Tibial artery (tissue), 4 donors: ENCODE results near the gene TMEM198.

Source experiments
- DNase-seq, 2 donors: peaks; one replicate each; pipeline ENCODE4 v3.0.0-alpha.2; 2019
- H3K27ac ChIP-seq, 2 donors: fragments of 200-600 bp; sonication (generic) in 1 of 2; 1 replicate in 1 of 2; 2 replicates in 1 of 2; pipeline ENCODE4 v1.5.1; 2018 to 2019; ENCODE audit warnings: mild to moderate bottlenecking in 1 of 2
- H3K27me3 ChIP-seq, 2 donors: fragments of 200-600 bp; sonication (generic) in 1 of 2; one replicate each; pipeline versions ENCODE4 v1.5.1 to v1.6.0; 2016 to 2019
- H3K36me3 ChIP-seq, 3 donors: fragments of 200-600 bp; sonication (generic) in 2 of 3; one replicate each; pipeline ENCODE4 v1.5.1; 2016 to 2019; ENCODE audit warnings: mild to moderate bottlenecking in 2 of 3
- H3K4me1 ChIP-seq, 4 donors: fragments of 200-600 bp; sonication (generic) in 2 of 4; 1 replicate in 3 of 4; 2 replicates in 1 of 4; pipeline ENCODE4 v1.5.1; 2016 to 2019
- H3K4me3 ChIP-seq, 2 donors: fragments of 200-600 bp; sonication (generic) in 1 of 2; 1 replicate in 1 of 2; 2 replicates in 1 of 2; pipeline ENCODE4 v1.5.1; 2018 to 2019; ENCODE audit warnings: mild to moderate bottlenecking in 2 of 2
- H3K9me3 ChIP-seq, 3 donors: fragments of 200-600 bp; sonication (generic) in 1 of 3; one replicate each; pipeline ENCODE4 v1.5.1; 2016 to 2019
- CTCF ChIP-seq, 2 experiments: fragments of 200-600 bp in 1 of 2; fragments of 450-650 bp in 1 of 2; IDR thresholded peaks; one replicate each; pipeline ENCODE4 v1.5.1; 2017 to 2019; ENCODE audit warnings: antibody characterized with exemption in 2 of 2, mild to moderate bottlenecking in 1 of 2, moderate library complexity in 1 of 2
- intact Hi-C: fragments of 100-400 bp; cut with DNase I; formaldehyde crosslinking; loops from one replicate; pipeline ENCODE4 v1.15.0; 2023; ENCODE audit warnings: low total_unique reads

The TMEM198 gene

GRCh38 chr2:219500135-219500534, 43.7 kb upstream of the TMEM198 start:
- intact Hi-C loops, result loop anchor here (5.0 kb wide), 1 partner anchor 37 kb away; no protein-coding TSS in a partner anchor
- no peaks in the 10 kb centered on the region for H3K27me3 ChIP-seq
- H3K4me3 ChIP-seq, result no peak overlapping the region
- H3K27ac ChIP-seq, result no peak overlapping the region
- no peak for TF ChIP-seq CTCF (IDR thresholded peaks at IDR 0.05)
- H3K36me3 ChIP-seq, result peaks cover 23 to 38% (median 36%) of the 10 kb centered on the region in 3 donors
- H3K4me1 ChIP-seq, result peaks cover 0 to 40% (median 37%) of the 10 kb centered on the region in 4 donors
- H3K9me3 ChIP-seq, result no peaks in the 10 kb centered on the region
- DNase-seq, result no peak

DNA sequence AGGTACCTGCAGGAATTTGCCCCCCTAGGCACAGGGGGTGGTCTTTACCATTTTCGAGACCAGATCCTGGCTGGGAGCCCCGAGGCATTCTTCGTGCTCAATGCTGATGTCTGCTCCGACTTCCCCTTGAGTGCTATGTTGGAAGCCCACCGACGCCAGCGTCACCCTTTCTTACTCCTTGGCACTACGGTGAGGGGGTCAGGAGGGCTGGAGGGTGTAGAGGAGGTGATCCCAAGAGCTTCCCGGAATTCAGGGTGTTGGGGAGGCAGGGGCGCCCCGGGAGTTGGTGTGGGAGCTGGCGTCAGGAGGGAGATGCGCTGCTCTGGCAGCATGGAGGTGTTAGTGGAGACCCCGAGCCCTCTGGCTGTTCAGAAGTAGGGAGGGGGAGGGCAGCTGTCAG, 42.0 kb upstream of the TMEM198 start:
- no peak for DNase-seq
- H3K27ac ChIP-seq, result no peak overlapping the region
- H3K27me3 ChIP-seq, result no peaks in the 10 kb centered on the region
- no peak overlapping the region for H3K4me3 ChIP-seq
- TF ChIP-seq CTCF (IDR thresholded peaks at IDR 0.05), result no peak
- H3K9me3 ChIP-seq, result no peaks in the 10 kb centered on the region
- intact Hi-C loops, result loop anchor here (5.0 kb wide), 1 partner anchor 35 kb away; no protein-coding TSS in a partner anchor
- peaks cover 0 to 23% (median 21%) of the 10 kb centered on the region in 4 donors for H3K4me1 ChIP-seq
- peaks cover 35 to 56% (median 53%) of the 10 kb centered on the region in 3 donors for H3K36me3 ChIP-seq

GRCh38 chr2:219502618-219503017, 41.2 kb upstream of the TMEM198 start:
- intact Hi-C loops, result loop anchor here (5.0 kb wide), 1 partner anchor 35 kb away; no protein-coding TSS in a partner anchor
- H3K4me3 ChIP-seq, result no peak overlapping the region
- no peaks in the 10 kb centered on the region for H3K27me3 ChIP-seq
- no peak for DNase-seq
- H3K27ac ChIP-seq, result no peak overlapping the region
- peaks cover 0 to 16% (median 14%) of the 10 kb centered on the region in 4 donors for H3K4me1 ChIP-seq
- H3K36me3 ChIP-seq, result peaks cover 36 to 63% (median 57%) of the 10 kb centered on the region in 3 donors
- no peak for TF ChIP-seq CTCF (IDR thresholded peaks at IDR 0.05)
- no peaks in the 10 kb centered on the region for H3K9me3 ChIP-seq

GRCh38 chr2:219505585-219505984, 38.2 kb upstream of the TMEM198 start:
- H3K4me1 ChIP-seq, result peaks cover 0 to 24% (median 21%) of the 10 kb centered on the region in 4 donors
- H3K27ac ChIP-seq, result no peak overlapping the region
- peaks cover 0 to 2% of the 10 kb centered on the region in 2 donors for H3K27me3 ChIP-seq
- H3K9me3 ChIP-seq, result no peaks in the 10 kb centered on the region
- no peak for DNase-seq
- no peak overlapping the region for H3K4me3 ChIP-seq
- intact Hi-C loops, result no loop called here
- H3K36me3 ChIP-seq, result peaks cover 36 to 67% (median 57%) of the 10 kb centered on the region in 3 donors
- no peak for TF ChIP-seq CTCF (IDR thresholded peaks at IDR 0.05)

DNA sequence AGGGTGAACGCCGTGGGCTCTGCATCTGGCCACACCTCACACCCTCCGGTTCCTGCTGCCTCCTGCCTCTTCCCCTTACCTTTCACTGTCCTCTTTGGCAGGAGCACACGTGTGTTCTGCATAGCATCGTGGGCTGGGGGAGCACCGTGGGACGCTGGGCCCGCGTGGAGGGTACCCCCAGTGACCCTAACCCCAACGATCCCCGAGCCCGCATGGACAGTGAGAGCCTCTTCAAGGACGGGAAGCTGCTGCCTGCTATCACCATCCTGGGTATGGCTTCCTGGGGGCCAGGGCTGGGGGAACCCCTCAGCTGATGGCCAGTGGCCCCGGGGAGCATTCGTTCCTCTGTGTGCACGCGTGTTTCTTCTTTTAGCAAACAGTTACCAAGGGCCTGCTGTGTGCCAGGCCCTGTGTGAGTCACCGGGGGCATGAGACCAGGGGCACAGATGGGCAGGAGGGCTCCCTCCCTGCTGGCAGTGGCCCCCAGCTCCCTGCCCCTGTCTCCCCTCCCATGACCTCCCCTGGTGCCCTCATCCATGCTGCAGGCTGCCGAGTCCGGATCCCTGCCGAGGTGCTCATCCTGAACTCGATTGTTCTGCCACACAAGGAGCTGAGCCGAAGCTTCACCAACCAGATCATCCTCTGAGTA, 37.6 kb upstream of the TMEM198 start:
- Histone ChIP-seq H3K27me3 (peaks cover 0 to 7% of the 10 kb centered on the region in 2 donors), H3K36me3 (peaks cover 36 to 67% (median 57%) of the 10 kb centered on the region in 3 donors), H3K4me1 (peaks cover 0 to 31% (median 23%) of the 10 kb centered on the region in 4 donors), H3K27ac (no peak overlapping the region), H3K9me3 (no peaks in the 10 kb centered on the region), H3K4me3 (no peak overlapping the region)
- intact Hi-C loops, result no loop called here
- DNase-seq, result no peak
- no peak for TF ChIP-seq CTCF (IDR thresholded peaks at IDR 0.05)
